ENCODE results near the gene GRB10.

DNA sequence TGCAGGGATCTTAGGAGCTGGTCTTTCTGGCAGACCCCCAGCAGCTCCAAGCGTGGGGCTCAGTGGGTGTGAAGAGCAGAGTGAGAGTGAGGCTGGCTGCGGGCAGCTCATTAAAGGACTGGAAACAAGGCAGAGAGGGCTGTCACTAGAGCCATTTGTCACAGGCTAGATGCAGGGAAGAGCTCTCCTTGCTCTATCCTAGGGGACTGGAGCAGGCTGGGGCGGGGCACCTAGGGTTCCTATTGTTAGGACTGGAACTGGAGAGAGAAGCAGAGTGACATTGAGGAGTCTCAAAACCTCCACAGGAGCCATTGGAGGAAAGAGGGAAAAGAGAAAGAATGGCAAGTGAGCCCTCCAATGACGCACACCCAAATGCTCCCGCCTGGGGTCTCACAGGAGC, 216.7 kb downstream of the GRB10 start:
- no peak for TF ChIP-seq POLR2AphosphoS5 (IDR thresholded peaks at IDR 0.05; ENCODE audit: low read depth, low read length)
- no peak for TF ChIP-seq POLR2A (IDR thresholded peaks at IDR 0.05; ENCODE audit: low read depth, low read length)
- TF ChIP-seq TAF1 (IDR thresholded peaks at IDR 0.05; ENCODE audit: borderline replicate concordance, low read depth, low read length), result no peak

All from GM12892 (cell line).